Activated B cell treated with CpG ODN at 0.5 μM for 24 hours (primary cell): Measurements from ENCODE around the gene MRPL48. TPM values are rescaled to one million over a fixed set of nuclear protein-coding genes. Genes with fewer than 3 reads are reported as not detected.
A peak's percentile ranks its signal among the peaks of the same experiment; 100 is the strongest.
"Not testable (repeated sequence)": the region's sequence is repeated elsewhere in the genome, so short reads cannot be mapped to it uniquely, and the experiment has no call there.

Experiments used
- ATAC-seq: fragments of 200-7000 bp; cut with Tn5 transposase; one replicate; pipeline ENCODE4 v1.10.0; 2021; ENCODE audit warnings: low read depth, mild to moderate bottlenecking, moderate library complexity
- CTCF ChIA-PET: fragments of 350-600 bp; sonication (Branson Sonifier 250); formaldehyde crosslinking; loops from one replicate; lab custom pipeline; 2021; ENCODE audit warnings: antibody characterized with exemption; lab: Charles Lee
- POLR2A ChIA-PET: fragments of 350-600 bp; sonication (Branson Sonifier 250); formaldehyde crosslinking; loops from one replicate; lab custom pipeline; 2021; ENCODE audit warnings: antibody characterized with exemption; lab: Charles Lee
- DNase-seq: peaks from one replicate; pipeline ENCODE4 v3.0.0; 2022
- H3K27ac Mint-ChIP-seq: one replicate; pipeline ENCODE4 v1.8.0; 2020; ENCODE audit warnings: mixed read lengths
- H3K27me3 Mint-ChIP-seq: one replicate; pipeline ENCODE4 v1.8.0; 2021; ENCODE audit warnings: mixed read lengths
- H3K36me3 Mint-ChIP-seq: one replicate; pipeline ENCODE4 v1.8.0; 2021; ENCODE audit warnings: low read depth, mixed read lengths
- H3K4me1 Mint-ChIP-seq: one replicate; pipeline ENCODE4 v1.8.0; 2021; ENCODE audit warnings: mixed read lengths
- H3K4me3 Mint-ChIP-seq: one replicate; pipeline ENCODE4 v1.8.0; 2020; ENCODE audit warnings: mild to moderate bottlenecking, mixed read lengths
- H3K9me3 Mint-ChIP-seq: one replicate; pipeline ENCODE4 v1.8.0; 2020; ENCODE audit warnings: mixed read lengths
- CTCF ChIP-seq: fragments of 200-600 bp; IDR thresholded peaks from one replicate; pipeline ENCODE4 v1.8.0; 2022; ENCODE audit warnings: antibody characterized with exemption, mild to moderate bottlenecking
- intact Hi-C: fragments of 100-400 bp; cut with micrococcal nuclease; formaldehyde crosslinking; loops from one replicate; pipeline ENCODE4 v1.15.1; 2024
- total RNA-seq: library from RNA; stranded (reverse); gene quantifications from 2 replicates; pipeline ENCODE4 v1.2.3, GENCODE V29; 2022

Gene MRPL48
- total RNA-seq, 1 donor from 2014 or later = 38.3 TPM

DNA sequence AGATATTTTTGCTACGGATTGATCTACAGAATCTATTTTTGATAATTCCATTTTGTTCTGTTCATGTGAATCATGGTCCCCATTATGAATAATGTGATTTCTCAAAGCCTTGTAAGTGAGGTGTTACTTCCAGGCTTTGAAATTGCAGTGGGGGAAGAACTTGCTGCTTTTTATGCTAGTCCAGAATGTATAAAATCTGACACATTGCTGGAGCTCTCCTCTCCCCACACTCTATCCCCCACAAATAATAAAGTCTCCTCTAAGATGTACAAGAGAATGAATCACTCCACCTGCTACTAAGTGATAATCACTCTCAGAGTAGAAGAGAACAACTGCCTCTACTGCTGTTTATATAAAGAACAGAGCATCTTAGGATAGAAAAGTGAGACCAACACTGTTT lies 20.9 kb upstream of the MRPL48 start:
- intact Hi-C loops = no loop called here
- peaks cover 10% of the 10 kb centered on the region for H3K27me3 Mint-ChIP-seq

GRCh38 chr11:73770811-73771210 lies 16.9 kb upstream of the MRPL48 start:
- H3K36me3 Mint-ChIP-seq, H3K4me3 Mint-ChIP-seq, POLR2A ChIA-PET, H3K27ac Mint-ChIP-seq, DNase-seq, H3K27me3 Mint-ChIP-seq, H3K9me3 Mint-ChIP-seq, CTCF ChIA-PET, intact Hi-C loops, H3K4me1 Mint-ChIP-seq, ATAC-seq: not testable (repeated sequence)

More for the DNA sequence above, 20.9 kb upstream of the MRPL48 start:
- POLR2A ChIA-PET = interaction anchor here (1.8 kb wide), 1 partner anchor 12 kb away, joined by 5 read pairs; no protein-coding TSS in a partner anchor
- CTCF ChIA-PET = no interaction called here
- Mint-ChIP-seq H3K4me3 (no peak overlapping the region), H3K27ac (no peak overlapping the region), H3K36me3 (no peaks in the 10 kb centered on the region), H3K4me1 (no peaks in the 10 kb centered on the region), H3K9me3 (no peaks in the 10 kb centered on the region)
- ATAC-seq (no peak), DNase-seq (no peak)
- no peak for TF ChIP-seq CTCF

GRCh38 chr11:73779084-73779902 lies 8.4 kb upstream of the MRPL48 start:
- ChIA-PET CTCF (interaction anchor here (1.0 to 1.6 kb wide), 2 partner anchors 8 to 18 kb away, joined by 3 to 16 read pairs; partner anchors contain the start of genes MRPL48 and RAB6A), POLR2A (interaction anchor here (0.6 to 3.3 kb wide), 14 partner anchors 9 to 1850 kb away, joined by 3 to 133 read pairs (median 4); partner anchors contain the start of genes C2CD3, FAM168A, LIPT2 and MRPL48)
- H3K36me3 Mint-ChIP-seq = peaks cover 1% of the 10 kb centered on the region
- H3K9me3 Mint-ChIP-seq = no peaks in the 10 kb centered on the region
- H3K4me1 Mint-ChIP-seq = peaks cover 8% of the 10 kb centered on the region
- peak overlapping the region; percentile 94 for H3K4me3 Mint-ChIP-seq
- peak overlapping the region; percentile 98 for H3K27ac Mint-ChIP-seq
- intact Hi-C loops = loop anchor here (1.0 to 2.0 kb wide), 5 partner anchors 9 to 620 kb away; partner anchors contain the start of genes C2CD3, FAM168A, PGM2L1 and PPME1
- DNase-seq = peak; percentile 94
- no peak for TF ChIP-seq CTCF
- peaks cover 2% of the 10 kb centered on the region for H3K27me3 Mint-ChIP-seq
- peak; percentile 99 for ATAC-seq

- Mint-ChIP-seq H3K27me3 (peaks cover 2% of the 10 kb centered on the region), H3K36me3 (peaks cover 1% of the 10 kb centered on the region), H3K4me1 (peaks cover 8% of the 10 kb centered on the region), H3K27ac (no peak overlapping the region), H3K4me3 (no peak overlapping the region), H3K9me3 (no peaks in the 10 kb centered on the region)
- POLR2A ChIA-PET = interaction anchor here (3.3 kb wide), 1 partner anchor 19 kb away, joined by 133 read pairs; the partner anchor contains the start of gene RAB6A
- DNase-seq = no peak
- ATAC-seq = no peak
- intact Hi-C loops = no loop called here
- CTCF ChIA-PET = no interaction called here
- no peak for TF ChIP-seq CTCF
Observed at GRCh38 chr11:73781303-73781702, 6.4 kb upstream of the MRPL48 start.

DNA sequence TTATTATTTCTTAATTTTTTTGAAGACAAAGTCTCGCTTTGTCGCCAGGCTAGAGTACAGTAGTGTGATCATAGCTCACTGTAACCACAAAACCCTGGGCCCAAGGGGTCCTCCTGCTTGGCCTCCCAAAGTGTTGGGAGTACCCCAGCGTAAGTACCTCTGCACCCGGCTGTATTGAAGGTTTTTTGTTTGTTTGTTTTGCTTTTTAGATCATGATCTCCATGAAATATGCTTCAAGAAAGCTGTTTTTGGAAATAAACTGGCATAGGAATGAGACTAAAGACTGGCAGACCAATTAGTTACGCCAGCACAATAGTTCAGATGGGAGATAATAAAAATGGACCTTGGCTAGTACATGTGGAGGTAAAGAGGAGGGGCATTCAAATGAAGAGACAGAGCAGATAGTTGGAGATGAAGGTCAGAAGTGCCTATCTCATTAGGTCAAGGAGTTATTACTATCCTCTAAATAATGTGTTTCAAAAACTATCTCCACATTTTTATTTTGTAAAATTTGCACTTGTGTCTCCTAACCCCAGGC lies 4.1 kb upstream of the MRPL48 start:
- ATAC-seq = no peak
- intact Hi-C loops = no loop called here
- Mint-ChIP-seq H3K36me3 (peaks cover 9% of the 10 kb centered on the region), H3K27ac (no peak overlapping the region), H3K27me3 (peaks cover 2% of the 10 kb centered on the region), H3K9me3 (no peaks in the 10 kb centered on the region), H3K4me1 (peaks cover 18% of the 10 kb centered on the region), H3K4me3 (no peak overlapping the region)
- no peak for TF ChIP-seq CTCF
- DNase-seq = no peak
- CTCF ChIA-PET = no interaction called here
- POLR2A ChIA-PET = interaction anchor here (0.6 kb wide), 1 partner anchor 118 kb away, joined by 5 read pairs; no protein-coding TSS in a partner anchor
